ENCODE data around the gene TULP3. TPM values are rescaled to one million over a fixed set of nuclear protein-coding genes. Genes with fewer than 3 reads are reported as not detected.
"Not testable (repeated sequence)": the region's sequence is repeated elsewhere in the genome, so short reads cannot be mapped to it uniquely, and the experiment has no call there.

TULP3 gene
- total and polyA plus RNA-seq, 10 donors: 3.5 to 15.7 (median 12.8) TPM

DNA sequence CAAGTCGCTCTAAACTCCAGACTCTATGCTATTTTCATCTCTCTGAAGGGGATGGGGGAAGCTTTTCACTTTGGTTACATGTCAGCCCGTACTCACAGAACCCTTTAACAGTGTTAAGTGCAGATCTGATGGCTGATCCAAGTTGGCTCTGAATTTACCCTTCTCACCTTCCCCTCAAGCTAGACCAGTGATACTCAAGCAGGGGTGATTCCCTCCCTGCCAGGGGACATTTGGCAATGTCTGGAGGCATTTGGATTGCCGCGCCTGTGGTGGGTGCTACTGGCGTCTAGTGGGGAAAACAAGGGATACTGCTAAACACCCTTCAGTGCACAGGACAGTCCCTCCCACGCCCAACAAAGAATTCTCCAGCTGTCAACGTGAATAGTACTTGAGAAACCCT is 27.8 kb upstream of the TULP3 start:
- TF ChIP-seq POLR2AphosphoS5 (IDR thresholded peaks at IDR 0.05) (no peak), POLR2A (IDR thresholded peaks at IDR 0.05) (no peak), CTCF (IDR thresholded peaks at IDR 0.05 in 8 of 11, conservative IDR thresholded peaks at IDR 0.05 in 3 of 11) (no peak)
- Histone ChIP-seq H3K27ac (no peak overlapping the region), H3K36me3 (peaks cover 0 to 100% (median 10%) of the 10 kb centered on the region in 6 donors), H3K4me3 (no peak overlapping the region), H3K27me3 (replicated peaks in 1 of 7) (no peaks in the 10 kb centered on the region), H3K9me3 (no peaks in the 10 kb centered on the region), H3K4me1 (no peaks in the 10 kb centered on the region)
- intact Hi-C loops (cut with DNase I; ENCODE audit: low total_unique reads): no loop called here
- WGBS, 5 donors: 93 to 97% (median 96%) methylated on average over 7 of the region's 7 CpGs
- peak; percentile 32 for DNase-seq

DNA sequence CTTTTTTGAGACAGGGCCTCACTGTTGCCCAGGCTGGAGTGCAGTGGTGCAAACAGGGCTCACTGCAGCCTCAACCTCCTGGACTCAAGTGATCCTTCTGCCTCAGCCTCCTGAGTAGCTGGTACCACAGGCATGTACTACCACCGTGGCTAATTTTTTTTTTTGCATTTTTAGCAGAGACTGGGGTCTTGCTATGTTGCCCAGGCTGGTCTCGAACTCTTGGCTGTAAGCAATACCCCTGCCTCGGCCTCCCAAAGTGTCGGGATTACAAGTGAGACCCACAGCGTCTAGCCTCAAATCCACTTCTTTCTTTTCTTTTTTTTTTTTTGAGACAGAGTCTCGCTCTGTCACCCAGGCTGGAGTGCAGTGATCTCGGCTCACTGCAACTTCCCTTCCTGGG is 27.3 kb upstream of the TULP3 start:
- DNase-seq; H3K27ac ChIP-seq; intact Hi-C loops (cut with DNase I; ENCODE audit: low total_unique reads); H3K9me3 ChIP-seq; H3K27me3 ChIP-seq (replicated peaks in 1 of 7); H3K4me3 ChIP-seq; H3K4me1 ChIP-seq: not testable (repeated sequence)
- WGBS, 5 donors: 92 to 97% (median 94%) methylated on average over 7 of the region's 7 CpGs
- H3K36me3 ChIP-seq: peaks cover 0 to 100% (median 8%) of the 10 kb centered on the region in 6 donors

GRCh38 chr12:2864198-2864597 is 26.5 kb upstream of the TULP3 start:
- Histone ChIP-seq H3K27ac (no peak overlapping the region), H3K4me3 (no peak overlapping the region), H3K36me3 (peaks cover 0 to 97% (median 1%) of the 10 kb centered on the region in 6 donors), H3K27me3 (replicated peaks in 1 of 7) (no peaks in the 10 kb centered on the region), H3K9me3 (no peaks in the 10 kb centered on the region), H3K4me1 (no peaks in the 10 kb centered on the region)
- 97 to 99% (median 97%) methylated on average over 7 to 9 of the region's 9 CpGs for WGBS, 5 donors
- peak; percentile 54 for DNase-seq
- TF ChIP-seq CTCF (IDR thresholded peaks at IDR 0.05 in 8 of 11, conservative IDR thresholded peaks at IDR 0.05 in 3 of 11) (no peak), POLR2A (IDR thresholded peaks at IDR 0.05) (no peak), POLR2AphosphoS5 (IDR thresholded peaks at IDR 0.05) (no peak)
- intact Hi-C loops (cut with DNase I; ENCODE audit: low total_unique reads): no loop called here

GRCh38 chr12:2868986-2869632 is 21.6 kb upstream of the TULP3 start:
- H3K4me3 ChIP-seq; H3K27ac ChIP-seq; DNase-seq; intact Hi-C loops (cut with DNase I; ENCODE audit: low total_unique reads); H3K27me3 ChIP-seq (replicated peaks in 1 of 7); H3K4me1 ChIP-seq; H3K9me3 ChIP-seq: not testable (repeated sequence)
- H3K36me3 ChIP-seq: peaks cover 0 to 74% (median 0%) of the 10 kb centered on the region in 6 donors
- WGBS, 5 donors: 84 to 99% (median 90%) methylated on average over 9 of the region's 9 CpGs

GRCh38 chr12:2876431-2877046 is 14.2 kb upstream of the TULP3 start:
- H3K4me1 ChIP-seq: peaks cover 19 to 52% (median 33%) of the 10 kb centered on the region in 6 donors
- H3K27me3 ChIP-seq (replicated peaks in 1 of 7): no peaks in the 10 kb centered on the region
- no peaks in the 10 kb centered on the region for H3K9me3 ChIP-seq
- TF ChIP-seq POLR2A (IDR thresholded peaks at IDR 0.05) (no peak), CTCF (IDR thresholded peaks at IDR 0.05 in 8 of 11, conservative IDR thresholded peaks at IDR 0.05 in 3 of 11) (no peak), POLR2AphosphoS5 (IDR thresholded peaks at IDR 0.05) (no peak)
- peak overlapping the region in 7 of 8 donors; percentile 93 to 98 (median 95) for H3K27ac ChIP-seq
- intact Hi-C loops (cut with DNase I; ENCODE audit: low total_unique reads): no loop called here
- peak overlapping the region; percentile 71 to 96 (median 86) for H3K4me3 ChIP-seq
- DNase-seq: no peak
- peaks cover 0 to 21% (median 0%) of the 10 kb centered on the region in 6 donors for H3K36me3 ChIP-seq
- 3 to 11% (median 4%) methylated on average over 12 to 38 of the region's 38 CpGs for WGBS, 5 donors

All from spleen (tissue), 11 donors.